ENCODE results near the gene RNF146. TPM values are rescaled to one million over a fixed set of nuclear protein-coding genes. Genes with fewer than 3 reads are reported as not detected.

RNF146 gene
- total RNA-seq, 1 experiment from 2014 or later: 21.7 TPM

DNA sequence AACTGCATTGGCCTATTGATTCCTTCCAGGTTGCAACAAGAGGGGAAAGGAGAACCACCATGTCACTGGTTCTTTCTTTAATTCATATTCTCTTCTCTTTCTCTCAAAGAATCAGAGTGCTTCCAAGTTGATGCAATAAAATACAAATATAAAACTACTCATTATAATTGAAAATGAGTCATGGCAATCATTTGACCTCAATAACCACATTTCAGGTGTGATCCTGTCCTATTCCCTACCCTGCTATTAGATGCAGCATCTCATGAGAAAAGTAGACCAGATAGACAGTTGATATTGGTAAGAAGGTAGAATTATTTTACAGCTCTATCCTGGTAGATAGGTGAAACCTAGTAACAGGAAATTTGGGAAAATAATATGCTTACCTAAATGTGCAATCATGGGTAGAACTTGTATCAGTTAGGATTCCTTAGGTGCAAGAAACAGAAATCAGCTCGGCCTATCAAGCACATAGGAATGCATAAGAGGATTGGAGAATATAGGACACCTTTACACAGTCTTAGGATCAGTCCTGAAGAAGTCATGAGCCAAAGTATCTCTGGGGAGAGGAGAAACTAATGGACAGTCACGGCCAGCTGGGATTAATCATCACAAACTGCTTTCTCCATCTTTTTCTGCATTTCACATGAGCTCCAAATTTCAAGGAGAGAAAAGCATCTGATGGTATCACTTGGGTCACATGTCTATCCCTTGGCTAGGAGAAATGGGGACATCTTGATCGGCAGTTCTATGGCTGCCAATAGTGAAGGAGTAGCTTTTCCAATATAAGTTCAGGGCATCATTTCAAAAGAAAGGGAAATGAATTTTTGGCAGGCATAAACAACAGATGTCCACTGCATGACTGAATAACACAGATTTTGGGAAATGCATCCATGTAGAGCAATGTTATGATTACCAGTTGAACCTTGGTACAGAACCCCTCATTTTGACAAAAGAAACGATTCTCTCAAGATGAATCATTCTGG, 19.3 kb upstream of the RNF146 start:
- no peaks in the 10 kb centered on the region for H3K27me3 ChIP-seq (replicated peaks; ENCODE audit: insufficient read depth, low read depth, low read length, poor library complexity)
- TF ChIP-seq EZH2 (IDR thresholded peaks at IDR 0.05; ENCODE audit: borderline replicate concordance, low read depth, low read length, poor library complexity, severe bottlenecking): no peak
- TF ChIP-seq, protein P1, sequence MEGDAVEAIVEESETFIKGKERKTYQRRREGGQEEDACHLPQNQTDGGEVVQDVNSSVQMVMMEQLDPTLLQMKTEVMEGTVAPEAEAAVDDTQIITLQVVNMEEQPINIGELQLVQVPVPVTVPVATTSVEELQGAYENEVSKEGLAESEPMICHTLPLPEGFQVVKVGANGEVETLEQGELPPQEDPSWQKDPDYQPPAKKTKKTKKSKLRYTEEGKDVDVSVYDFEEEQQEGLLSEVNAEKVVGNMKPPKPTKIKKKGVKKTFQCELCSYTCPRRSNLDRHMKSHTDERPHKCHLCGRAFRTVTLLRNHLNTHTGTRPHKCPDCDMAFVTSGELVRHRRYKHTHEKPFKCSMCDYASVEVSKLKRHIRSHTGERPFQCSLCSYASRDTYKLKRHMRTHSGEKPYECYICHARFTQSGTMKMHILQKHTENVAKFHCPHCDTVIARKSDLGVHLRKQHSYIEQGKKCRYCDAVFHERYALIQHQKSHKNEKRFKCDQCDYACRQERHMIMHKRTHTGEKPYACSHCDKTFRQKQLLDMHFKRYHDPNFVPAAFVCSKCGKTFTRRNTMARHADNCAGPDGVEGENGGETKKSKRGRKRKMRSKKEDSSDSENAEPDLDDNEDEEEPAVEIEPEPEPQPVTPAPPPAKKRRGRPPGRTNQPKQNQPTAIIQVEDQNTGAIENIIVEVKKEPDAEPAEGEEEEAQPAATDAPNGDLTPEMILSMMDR (conservative IDR thresholded peaks at IDR 0.05; ENCODE audit: low read depth, low read length): no peak
- ChIA-PET CTCF (no interaction called here), POLR2A (ENCODE audit: low non-redundant PET) (no interaction called here)
- no peak overlapping the region for H3K4me3 ChIP-seq (ENCODE audit: low read depth, low read length, poor library complexity, severe bottlenecking)
- H3K36me3 ChIP-seq (ENCODE audit: insufficient read depth, low read length, poor library complexity, severe bottlenecking): no peaks in the 10 kb centered on the region
- H3K4me1 ChIP-seq (ENCODE audit: insufficient read depth, low read length, poor library complexity, severe bottlenecking): no peaks in the 10 kb centered on the region
- H3K27ac ChIP-seq (ENCODE audit: low read depth, low read length, poor library complexity, severe bottlenecking): no peak overlapping the region
- no peaks in the 10 kb centered on the region for H3K9me3 ChIP-seq (ENCODE audit: low read depth, low read length, poor library complexity, severe bottlenecking)
- BruUV-seq (replicated peaks): no TSS peak
- intact Hi-C loops (cut with micrococcal nuclease; ENCODE audit: unreplicated experiment): no loop called here
- DNase-seq (ENCODE audit: low spot score): no peak

DNA sequence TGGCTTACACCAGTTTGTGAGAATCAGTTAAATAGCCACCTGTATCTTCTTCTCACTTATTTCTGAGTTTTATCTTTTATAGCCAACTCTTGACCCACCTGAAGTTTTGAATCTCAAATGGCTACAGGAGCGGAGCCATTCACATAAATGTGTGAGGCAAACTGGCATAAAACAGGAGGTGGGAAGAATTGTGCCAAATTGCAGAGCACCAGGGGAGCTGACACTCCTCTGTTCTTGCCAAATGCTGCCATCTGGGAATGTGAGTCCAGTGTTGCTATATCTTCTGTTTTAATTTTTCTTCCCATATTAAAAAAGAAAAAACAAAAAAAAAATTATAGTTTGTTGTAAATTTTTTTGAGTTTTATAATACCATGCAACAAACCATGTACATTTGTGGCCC, 17.0 kb upstream of the RNF146 start:
- Histone ChIP-seq H3K36me3 (ENCODE audit: insufficient read depth, low read length, poor library complexity, severe bottlenecking) (no peaks in the 10 kb centered on the region), H3K9me3 (ENCODE audit: low read depth, low read length, poor library complexity, severe bottlenecking) (no peaks in the 10 kb centered on the region), H3K27me3 (replicated peaks; ENCODE audit: insufficient read depth, low read depth, low read length, poor library complexity) (no peaks in the 10 kb centered on the region), H3K27ac (ENCODE audit: low read depth, low read length, poor library complexity, severe bottlenecking) (no peak overlapping the region), H3K4me1 (ENCODE audit: insufficient read depth, low read length, poor library complexity, severe bottlenecking) (no peaks in the 10 kb centered on the region), H3K4me3 (ENCODE audit: low read depth, low read length, poor library complexity, severe bottlenecking) (no peak overlapping the region)
- intact Hi-C loops (cut with micrococcal nuclease; ENCODE audit: unreplicated experiment): no loop called here
- ChIA-PET CTCF (no interaction called here), POLR2A (ENCODE audit: low non-redundant PET) (interaction anchor here (0.6 kb wide), 1 partner anchor 304 kb away, joined by 3 read pairs; no protein-coding TSS in a partner anchor)
- DNase-seq (ENCODE audit: low spot score): no peak
- TF ChIP-seq EZH2 (IDR thresholded peaks at IDR 0.05; ENCODE audit: borderline replicate concordance, low read depth, low read length, poor library complexity, severe bottlenecking): no peak
- TF ChIP-seq, protein P1 (conservative IDR thresholded peaks at IDR 0.05; ENCODE audit: low read depth, low read length): no peak
- BruUV-seq (replicated peaks): no TSS peak

DNA sequence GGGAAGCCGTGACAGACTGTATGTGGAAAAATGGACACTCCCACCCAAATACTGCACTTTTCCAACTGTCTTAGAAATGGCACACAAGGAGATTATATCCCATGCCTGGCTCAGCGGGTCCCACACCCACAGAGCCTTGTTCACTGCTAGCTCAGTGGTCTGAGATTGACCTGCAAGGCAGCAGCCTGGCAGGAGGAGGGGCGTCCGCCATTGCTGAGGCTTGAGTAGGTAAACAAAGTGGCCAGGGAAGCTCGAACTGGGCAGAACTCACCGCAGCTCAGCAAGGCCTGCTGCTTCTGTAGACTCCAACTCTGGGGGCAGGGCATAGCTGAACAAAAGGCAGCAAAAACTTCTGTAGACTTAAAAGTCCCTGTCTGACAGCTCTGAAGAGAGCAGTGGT, 11.4 kb upstream of the RNF146 start:
- BruUV-seq (replicated peaks): no TSS peak
- Histone ChIP-seq H3K36me3 (ENCODE audit: insufficient read depth, low read length, poor library complexity, severe bottlenecking) (no peaks in the 10 kb centered on the region), H3K27me3 (replicated peaks; ENCODE audit: insufficient read depth, low read depth, low read length, poor library complexity) (no peaks in the 10 kb centered on the region), H3K4me3 (ENCODE audit: low read depth, low read length, poor library complexity, severe bottlenecking) (no peak overlapping the region), H3K9me3 (ENCODE audit: low read depth, low read length, poor library complexity, severe bottlenecking) (no peaks in the 10 kb centered on the region), H3K4me1 (ENCODE audit: insufficient read depth, low read length, poor library complexity, severe bottlenecking) (no peaks in the 10 kb centered on the region), H3K27ac (ENCODE audit: low read depth, low read length, poor library complexity, severe bottlenecking) (no peak overlapping the region)
- CTCF ChIA-PET: interaction anchor here (0.6 kb wide), 1 partner anchor 11 kb away, joined by 3 read pairs; no protein-coding TSS in a partner anchor
- POLR2A ChIA-PET (ENCODE audit: low non-redundant PET): no interaction called here
- TF ChIP-seq, protein P1 (conservative IDR thresholded peaks at IDR 0.05; ENCODE audit: low read depth, low read length): no peak
- TF ChIP-seq EZH2 (IDR thresholded peaks at IDR 0.05; ENCODE audit: borderline replicate concordance, low read depth, low read length, poor library complexity, severe bottlenecking): no peak
- no peak for DNase-seq (ENCODE audit: low spot score)
- intact Hi-C loops (cut with micrococcal nuclease; ENCODE audit: unreplicated experiment): no loop called here

Measured in A673 (cell line).